Mesendoderm (in vitro differentiated cells): ENCODE results near the gene LCE3D. TPM values are rescaled to one million over a fixed set of nuclear protein-coding genes. Genes with fewer than 3 reads are reported as not detected.
A peak's percentile ranks its signal among the peaks of the same experiment; 100 is the strongest.

Source experiments
- DNase-seq: peaks from one replicate; pipeline ENCODE4 v3.0.0; 2013
- H2AK5ac ChIP-seq: 2 replicates; pipeline ENCODE4 v1.6.1; 2013; ENCODE audit warnings: low read length, inconsistent platforms
- H2BK120ac ChIP-seq: 2 replicates; pipeline ENCODE4 v1.6.1; 2013; ENCODE audit warnings: low read depth, mild to moderate bottlenecking, low read length, moderate library complexity, mixed read lengths
- H2BK15ac ChIP-seq: replicated peaks from 2 replicates; pipeline ENCODE4 v1.6.1; 2013; ENCODE audit warnings: low read depth, mild to moderate bottlenecking, moderate library complexity
- H2BK5ac ChIP-seq: 2 replicates; pipeline ENCODE4 v1.6.1; 2013; ENCODE audit warnings: low read length, inconsistent platforms
- H3K18ac ChIP-seq: 2 replicates; pipeline ENCODE4 v1.6.1; 2013; ENCODE audit warnings: mild to moderate bottlenecking, low read length, mixed read lengths
- H3K23ac ChIP-seq: one replicate; pipeline ENCODE4 v1.6.1; 2013; ENCODE audit warnings: low read length
- H3K27ac ChIP-seq: 2 replicates; pipeline ENCODE4 v1.5.1; 2013; ENCODE audit warnings: low read depth, mild to moderate bottlenecking, inconsistent platforms, low read length, moderate library complexity
- H3K27me3 ChIP-seq: 2 replicates; pipeline ENCODE4 v1.6.1; 2013; ENCODE audit warnings: low read length, control low read depth, mild to moderate bottlenecking, inconsistent platforms; ENCODE audit not compliant: insufficient read depth, poor library complexity
- H3K36me3 ChIP-seq: 2 replicates; pipeline ENCODE4 v1.6.1; 2013; ENCODE audit warnings: low read length, inconsistent platforms; ENCODE audit not compliant: control insufficient read depth, insufficient read depth
- H3K4ac ChIP-seq: one replicate; pipeline ENCODE4 v1.6.1; 2013; ENCODE audit warnings: low read depth, mild to moderate bottlenecking, low read length, moderate library complexity
- H3K4me1 ChIP-seq: 2 replicates; pipeline ENCODE4 v1.6.1; 2013; ENCODE audit warnings: low read depth, low read length, inconsistent platforms; ENCODE audit not compliant: control insufficient read depth
- H3K4me2 ChIP-seq: 2 replicates; pipeline ENCODE4 v1.6.1; 2013; ENCODE audit warnings: low read length
- H3K4me3 ChIP-seq: 2 replicates; pipeline ENCODE4 v1.5.1; 2013; ENCODE audit warnings: mild to moderate bottlenecking, low read length
- H3K56ac ChIP-seq: one replicate; pipeline ENCODE4 v1.6.1; 2013; ENCODE audit warnings: low read length
- H3K79me1 ChIP-seq: 2 replicates; pipeline ENCODE4 v1.6.1; 2013; ENCODE audit warnings: low read length, inconsistent platforms
- H3K79me2 ChIP-seq: 2 replicates; pipeline ENCODE4 v1.6.1; 2013; ENCODE audit warnings: mild to moderate bottlenecking, low read length; ENCODE audit not compliant: control insufficient read depth, insufficient read depth
- H3K9ac ChIP-seq: 2 replicates; pipeline ENCODE4 v1.6.1; 2013; ENCODE audit warnings: low read length, inconsistent platforms
- H4K5ac ChIP-seq: one replicate; pipeline ENCODE4 v1.6.1; 2013; ENCODE audit warnings: low read length
- H4K8ac ChIP-seq: one replicate; pipeline ENCODE4 v1.6.1; 2013; ENCODE audit warnings: low read depth, mild to moderate bottlenecking, control low read depth, low read length, moderate library complexity
- WGBS: extraction: QIAGEN DNeasy Blood & Tissue Kit; methylation state at CpG from one replicate; pipeline ENCODE4 v1.1.7; 2013; ENCODE audit warnings: low lambda C conversion rate, missing lambda C conversion rate; ENCODE audit not compliant: insufficient coverage; ENCODE audit errors: extremely low coverage; 5-methylcytosine and 5-hydroxymethylcytosine counted together
- polyA plus RNA-seq, 2 experiments: library from polyadenylated mRNA; stranded (reverse); fragments of 200-250 nt; gene quantifications; one replicate each; pipeline ENCODE4 v1.2.3, GENCODE V29; 2013

LCE3D gene
- polyA plus RNA-seq (2013, experiment 1 of 2) = not detected
- polyA plus RNA-seq (2013, experiment 2 of 2) = not detected

GRCh38 chr1:152580433-152580832 lies at the start of gene LCE3D:
LCE3D (minus strand) TSS chr1:152580516; CDS start chr1:152579936, 580 bp downstream.
- no peak for DNase-seq
- WGBS = no CpG with 5 or more reads among the region's 4 CpGs
- Histone ChIP-seq H4K5ac (no peak within 1 kb of the TSS), H3K4me3 (no peak within 1 kb of the TSS), H3K36me3 (no peaks in the 10 kb centered on the region), H2AK5ac (no peak within 1 kb of the TSS), H3K27ac (no peak within 1 kb of the TSS), H3K23ac (no peak within 1 kb of the TSS), H3K79me1 (no peaks in the 10 kb centered on the region), H4K8ac (no peak within 1 kb of the TSS), H3K4me1 (no peaks in the 10 kb centered on the region), H3K4me2 (no peak within 1 kb of the TSS), H3K79me2 (no peaks in the 10 kb centered on the region), H3K9ac (no peak within 1 kb of the TSS), H3K18ac (no peak within 1 kb of the TSS), H3K4ac (no peak within 1 kb of the TSS), H3K56ac (no peak within 1 kb of the TSS), H2BK5ac (no peak within 1 kb of the TSS), H2BK15ac (no peak within 1 kb of the TSS), H3K27me3 (no peaks in the 10 kb centered on the region), H2BK120ac (no peak within 1 kb of the TSS)

- Histone ChIP-seq H2BK5ac (no peak overlapping the region), H4K5ac (no peak overlapping the region)
- no CpG with 5 or more reads among the region's 1 CpG for WGBS
Measured at GRCh38 chr1:152626744-152627143, 46.4 kb upstream of the LCE3D start.

GRCh38 chr1:152623203-152623844 lies 43.0 kb upstream of the LCE3D start:
- Histone ChIP-seq H3K27ac (no peak overlapping the region), H3K4me3 (no peak overlapping the region), H2BK5ac (no peak overlapping the region), H3K9ac (no peak overlapping the region), H2BK15ac (no peak overlapping the region), H3K4me1 (no peaks in the 10 kb centered on the region), H2AK5ac (no peak overlapping the region), H4K8ac (no peak overlapping the region), H4K5ac (no peak overlapping the region), H3K4me2 (no peak overlapping the region), H3K27me3 (no peaks in the 10 kb centered on the region), H2BK120ac (no peak overlapping the region), H3K23ac (no peak overlapping the region), H3K79me1 (no peaks in the 10 kb centered on the region), H3K4ac (no peak overlapping the region), H3K18ac (no peak overlapping the region), H3K36me3 (no peaks in the 10 kb centered on the region), H3K79me2 (no peaks in the 10 kb centered on the region), H3K56ac (no peak overlapping the region)
- peak; percentile 13 for DNase-seq
- WGBS = no CpG with 5 or more reads among the region's 29 CpGs

More at GRCh38 chr1:152626744-152627143, 46.4 kb upstream of the LCE3D start:
- Histone ChIP-seq H3K9ac (no peak overlapping the region), H3K27me3 (no peaks in the 10 kb centered on the region), H3K56ac (no peak overlapping the region), H3K79me2 (no peaks in the 10 kb centered on the region), H4K8ac (no peak overlapping the region), H3K27ac (no peak overlapping the region), H2BK15ac (no peak overlapping the region), H2AK5ac (no peak overlapping the region), H3K18ac (no peak overlapping the region), H3K4me2 (no peak overlapping the region), H3K36me3 (no peaks in the 10 kb centered on the region), H3K4ac (no peak overlapping the region), H3K79me1 (no peaks in the 10 kb centered on the region), H3K23ac (no peak overlapping the region), H2BK120ac (no peak overlapping the region), H3K4me3 (no peak overlapping the region), H3K4me1 (no peaks in the 10 kb centered on the region)
- no peak for DNase-seq

GRCh38 chr1:152622803-152623202 lies 42.5 kb upstream of the LCE3D start, which contains the start of gene LCE3A:
LCE3A (minus strand) TSS chr1:152623103; CDS start chr1:152623103, 0 bp downstream.
- no peak for DNase-seq
- no peaks in the 10 kb centered on the region for H3K4me1 ChIP-seq
- H3K79me1 ChIP-seq = no peaks in the 10 kb centered on the region
- no peak within 1 kb of the TSS for H4K5ac ChIP-seq
- no peak within 1 kb of the TSS for H4K8ac ChIP-seq
- no peak within 1 kb of the TSS for H2BK15ac ChIP-seq
- no peak within 1 kb of the TSS for H3K18ac ChIP-seq
- no peak within 1 kb of the TSS for H3K9ac ChIP-seq
- H3K23ac ChIP-seq = no peak within 1 kb of the TSS
- no peaks in the 10 kb centered on the region for H3K36me3 ChIP-seq
- H3K4me2 ChIP-seq = no peak within 1 kb of the TSS
- H2AK5ac ChIP-seq = no peak within 1 kb of the TSS
- no peaks in the 10 kb centered on the region for H3K27me3 ChIP-seq
- H3K4me3 ChIP-seq = no peak within 1 kb of the TSS
- no peak within 1 kb of the TSS for H2BK120ac ChIP-seq
- H2BK5ac ChIP-seq = no peak within 1 kb of the TSS
- no peaks in the 10 kb centered on the region for H3K79me2 ChIP-seq
- no CpG with 5 or more reads among the region's 10 CpGs for WGBS
- no peak within 1 kb of the TSS for H3K4ac ChIP-seq
- H3K27ac ChIP-seq = no peak within 1 kb of the TSS
- H3K56ac ChIP-seq = no peak within 1 kb of the TSS

- Histone ChIP-seq H4K5ac (no peak overlapping the region), H2BK5ac (no peak overlapping the region), H3K4me1 (no peaks in the 10 kb centered on the region), H3K27ac (no peak overlapping the region), H2BK15ac (no peak overlapping the region), H3K36me3 (no peaks in the 10 kb centered on the region), H3K4ac (no peak overlapping the region), H3K79me2 (no peaks in the 10 kb centered on the region), H3K4me3 (no peak overlapping the region), H2AK5ac (no peak overlapping the region), H3K18ac (no peak overlapping the region), H3K79me1 (no peaks in the 10 kb centered on the region), H3K4me2 (no peak overlapping the region), H3K27me3 (no peaks in the 10 kb centered on the region), H3K9ac (no peak overlapping the region), H2BK120ac (no peak overlapping the region), H3K56ac (no peak overlapping the region), H3K23ac (no peak overlapping the region), H4K8ac (no peak overlapping the region)
- WGBS = no CpG with 5 or more reads among the region's 3 CpGs
- no peak for DNase-seq
Measured at GRCh38 chr1:152621993-152622392, 41.7 kb upstream of the LCE3D start.

- DNase-seq = no peak
- H3K36me3 ChIP-seq = no peaks in the 10 kb centered on the region
- H2BK15ac ChIP-seq = no peak within 1 kb of the TSS
- no peak within 1 kb of the TSS for H3K4me3 ChIP-seq
- no peak within 1 kb of the TSS for H3K27ac ChIP-seq
- no peaks in the 10 kb centered on the region for H3K79me2 ChIP-seq
- H2AK5ac ChIP-seq = no peak within 1 kb of the TSS
- H3K23ac ChIP-seq = no peak within 1 kb of the TSS
- H3K4ac ChIP-seq = no peak within 1 kb of the TSS
- H2BK120ac ChIP-seq = no peak within 1 kb of the TSS
- no CpG with 5 or more reads among the region's 1 CpG for WGBS
- no peaks in the 10 kb centered on the region for H3K27me3 ChIP-seq
- no peaks in the 10 kb centered on the region for H3K79me1 ChIP-seq
- no peak within 1 kb of the TSS for H4K8ac ChIP-seq
- no peak within 1 kb of the TSS for H3K56ac ChIP-seq
- H4K5ac ChIP-seq = no peak within 1 kb of the TSS
- no peak within 1 kb of the TSS for H3K4me2 ChIP-seq
- no peak within 1 kb of the TSS for H2BK5ac ChIP-seq
- H3K4me1 ChIP-seq = no peaks in the 10 kb centered on the region
- no peak within 1 kb of the TSS for H3K9ac ChIP-seq
- H3K18ac ChIP-seq = no peak within 1 kb of the TSS
Measured at GRCh38 chr1:152613511-152613910, 33.2 kb upstream of the LCE3D start, which contains the start of gene LCE3B. LCE3B (plus strand) TSS chr1:152613811; CDS start chr1:152613811, 0 bp downstream.
